ENCODE data around the gene ASMT. TPM values are rescaled to one million over a fixed set of nuclear protein-coding genes. Genes with fewer than 3 reads are reported as not detected.
"Not testable (repeated sequence)": the region's sequence is repeated elsewhere in the genome, so short reads cannot be mapped to it uniquely, and the experiment has no call there.

The ASMT gene
- 1 to 10 TPM; 1.2 to 5.0 TPM for total RNA-seq

- Mint-ChIP-seq H3K4me3 (no peak within 1 kb of the TSS), H3K36me3 (no peaks in the 10 kb centered on the region), H3K27me3 (peaks cover 3% of the 10 kb centered on the region), H3K27ac (no peak within 1 kb of the TSS), H3K9me3 (ENCODE audit: low read depth) (no peaks in the 10 kb centered on the region), H3K4me1 (peaks cover 2% of the 10 kb centered on the region)
- ATAC-seq: no peak
- DNase-seq: no peak
- CTCF ChIA-PET: no interaction called here
Measured at GRCh38 chrX:1614927-1615326, at the start of gene ASMT. Gene ASMT, plus strand, starts transcription at chrX:1615059. Its CDS starts 141 bp downstream, at chrX:1615200.

GRCh38 chrX:1574181-1574580, 40.7 kb upstream of the ASMT start:
- H3K27ac Mint-ChIP-seq; H3K4me3 Mint-ChIP-seq; H3K9me3 Mint-ChIP-seq (ENCODE audit: low read depth); CTCF ChIA-PET; ATAC-seq; H3K27me3 Mint-ChIP-seq; H3K36me3 Mint-ChIP-seq; DNase-seq: not testable (repeated sequence)
- peaks cover 21% of the 10 kb centered on the region for H3K4me1 Mint-ChIP-seq

GRCh38 chrX:1576201-1576992, 38.5 kb upstream of the ASMT start:
- Mint-ChIP-seq H3K27ac (no peak overlapping the region), H3K4me3 (no peak overlapping the region), H3K36me3 (no peaks in the 10 kb centered on the region), H3K9me3 (ENCODE audit: low read depth) (no peaks in the 10 kb centered on the region), H3K4me1 (peaks cover 10% of the 10 kb centered on the region), H3K27me3 (no peaks in the 10 kb centered on the region)
- DNase-seq (no peak), ATAC-seq (peak; percentile 18)
- CTCF ChIA-PET: no interaction called here

DNA sequence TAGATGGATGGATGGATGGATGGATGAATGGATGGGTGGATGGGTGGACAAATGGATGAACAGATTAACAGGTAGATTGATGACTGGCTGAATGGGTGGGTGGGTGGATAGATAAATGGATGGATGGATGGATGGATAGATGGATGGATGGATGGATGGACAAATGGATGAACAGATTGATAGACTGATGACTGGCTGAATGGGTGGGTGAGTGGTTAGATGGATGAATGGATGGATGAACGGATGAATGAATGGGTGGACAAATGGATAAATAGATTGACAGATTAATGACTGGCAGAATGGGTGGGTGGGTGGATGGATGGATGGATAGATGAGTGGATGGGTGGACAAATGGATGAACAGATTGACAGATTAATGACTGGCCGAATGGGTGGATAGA, 37.0 kb upstream of the ASMT start:
- Mint-ChIP-seq H3K36me3 (no peaks in the 10 kb centered on the region), H3K9me3 (ENCODE audit: low read depth) (no peaks in the 10 kb centered on the region), H3K27ac (no peak overlapping the region), H3K4me1 (peaks cover 13% of the 10 kb centered on the region), H3K27me3 (no peaks in the 10 kb centered on the region), H3K4me3 (no peak overlapping the region)
- no peak for ATAC-seq
- CTCF ChIA-PET: no interaction called here
- DNase-seq: no peak

- Mint-ChIP-seq H3K9me3 (ENCODE audit: low read depth) (no peaks in the 10 kb centered on the region), H3K27me3 (no peaks in the 10 kb centered on the region), H3K36me3 (no peaks in the 10 kb centered on the region), H3K27ac (no peak overlapping the region), H3K4me1 (peaks cover 21% of the 10 kb centered on the region), H3K4me3 (no peak overlapping the region)
- CTCF ChIA-PET: no interaction called here
- no peak for ATAC-seq
- DNase-seq: no peak
Measured at GRCh38 chrX:1578511-1579173, 36.2 kb upstream of the ASMT start.

- DNase-seq (peak; percentile 89), ATAC-seq (peak; percentile 67)
- CTCF ChIA-PET: no interaction called here
- H3K27me3 Mint-ChIP-seq: no peaks in the 10 kb centered on the region
- no peak overlapping the region for H3K4me3 Mint-ChIP-seq
- H3K9me3 Mint-ChIP-seq (ENCODE audit: low read depth): no peaks in the 10 kb centered on the region
- H3K4me1 Mint-ChIP-seq: peaks cover 25% of the 10 kb centered on the region
- no peaks in the 10 kb centered on the region for H3K36me3 Mint-ChIP-seq
- no peak overlapping the region for H3K27ac Mint-ChIP-seq
Measured at GRCh38 chrX:1581132-1581531, 33.7 kb upstream of the ASMT start.

DNA sequence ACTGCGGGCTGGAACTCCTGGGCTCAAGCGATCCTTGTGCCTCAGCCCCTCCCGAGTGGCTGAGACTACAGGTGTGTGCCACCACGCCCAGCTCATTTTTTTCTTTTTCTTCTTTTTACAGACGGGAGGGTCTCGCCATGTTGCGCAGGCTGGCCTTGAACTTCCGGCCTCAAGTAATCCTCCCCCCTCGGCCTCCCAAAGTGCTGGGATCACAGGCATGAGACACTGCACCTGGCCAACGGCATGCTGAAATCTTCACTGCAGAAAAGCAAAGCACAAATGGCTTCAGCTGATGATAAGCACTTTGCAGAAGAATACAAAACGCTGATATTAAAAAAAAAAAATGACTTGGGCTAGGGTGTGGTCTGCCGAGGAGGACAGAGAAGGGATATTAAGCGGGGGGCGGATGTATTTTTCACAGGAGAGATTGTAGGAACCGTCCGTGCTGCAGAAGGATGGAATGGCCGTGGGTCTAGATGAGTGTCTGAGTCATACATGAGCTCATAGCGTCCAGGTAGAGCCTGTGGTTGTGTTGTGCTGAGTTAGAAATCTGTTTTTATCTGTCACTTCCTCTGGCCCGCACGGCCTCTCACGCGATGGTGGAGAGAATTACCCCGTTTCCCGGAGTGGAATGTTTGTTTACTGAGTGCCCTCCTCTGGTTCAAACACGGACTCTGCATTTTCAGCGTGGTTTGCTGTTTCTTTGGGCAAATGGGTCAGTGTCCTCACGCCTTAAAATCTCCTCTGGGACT, 32.0 kb upstream of the ASMT start:
- Mint-ChIP-seq H3K4me1 (peaks cover 30% of the 10 kb centered on the region), H3K27ac (peak overlapping the region; percentile 69), H3K4me3 (peak overlapping the region; percentile 47), H3K36me3 (no peaks in the 10 kb centered on the region), H3K9me3 (ENCODE audit: low read depth) (no peaks in the 10 kb centered on the region), H3K27me3 (no peaks in the 10 kb centered on the region)
- ATAC-seq: peak; percentile 93
- DNase-seq: peak; percentile 90
- CTCF ChIA-PET: no interaction called here

- Mint-ChIP-seq H3K9me3 (ENCODE audit: low read depth) (no peaks in the 10 kb centered on the region), H3K36me3 (no peaks in the 10 kb centered on the region), H3K27me3 (no peaks in the 10 kb centered on the region), H3K27ac (no peak overlapping the region), H3K4me3 (no peak overlapping the region), H3K4me1 (peaks cover 25% of the 10 kb centered on the region)
- no peak for ATAC-seq
- peak; percentile 15 for DNase-seq
- CTCF ChIA-PET: no interaction called here
Measured at GRCh38 chrX:1584237-1585011, 30.4 kb upstream of the ASMT start.

DNA sequence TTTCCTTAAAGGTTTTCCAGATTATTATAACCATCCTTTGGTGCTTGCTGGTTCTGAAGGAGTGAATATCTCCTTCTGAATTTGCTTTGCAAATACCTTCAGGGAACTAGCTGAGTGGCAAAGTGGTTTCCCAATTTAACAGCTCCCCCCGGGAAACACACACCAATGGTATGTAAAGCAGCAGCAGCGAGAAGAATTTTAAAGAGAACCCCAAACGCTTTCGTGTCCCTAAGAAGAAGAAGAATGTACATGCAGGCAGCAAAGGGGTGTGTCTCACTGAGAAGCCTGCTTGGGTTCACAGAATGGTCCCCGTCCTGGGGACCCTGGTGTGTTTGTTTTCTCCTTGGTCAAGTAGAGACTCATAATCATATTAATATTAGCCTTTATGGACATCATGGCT, 27.7 kb upstream of the ASMT start:
- no peak overlapping the region for H3K4me3 Mint-ChIP-seq
- H3K36me3 Mint-ChIP-seq: no peaks in the 10 kb centered on the region
- H3K9me3 Mint-ChIP-seq (ENCODE audit: low read depth): no peaks in the 10 kb centered on the region
- ATAC-seq (no peak), DNase-seq (peak; percentile 37)
- H3K4me1 Mint-ChIP-seq: peaks cover 25% of the 10 kb centered on the region
- CTCF ChIA-PET: no interaction called here
- peak overlapping the region; percentile 69 for H3K27ac Mint-ChIP-seq
- no peaks in the 10 kb centered on the region for H3K27me3 Mint-ChIP-seq

DNA sequence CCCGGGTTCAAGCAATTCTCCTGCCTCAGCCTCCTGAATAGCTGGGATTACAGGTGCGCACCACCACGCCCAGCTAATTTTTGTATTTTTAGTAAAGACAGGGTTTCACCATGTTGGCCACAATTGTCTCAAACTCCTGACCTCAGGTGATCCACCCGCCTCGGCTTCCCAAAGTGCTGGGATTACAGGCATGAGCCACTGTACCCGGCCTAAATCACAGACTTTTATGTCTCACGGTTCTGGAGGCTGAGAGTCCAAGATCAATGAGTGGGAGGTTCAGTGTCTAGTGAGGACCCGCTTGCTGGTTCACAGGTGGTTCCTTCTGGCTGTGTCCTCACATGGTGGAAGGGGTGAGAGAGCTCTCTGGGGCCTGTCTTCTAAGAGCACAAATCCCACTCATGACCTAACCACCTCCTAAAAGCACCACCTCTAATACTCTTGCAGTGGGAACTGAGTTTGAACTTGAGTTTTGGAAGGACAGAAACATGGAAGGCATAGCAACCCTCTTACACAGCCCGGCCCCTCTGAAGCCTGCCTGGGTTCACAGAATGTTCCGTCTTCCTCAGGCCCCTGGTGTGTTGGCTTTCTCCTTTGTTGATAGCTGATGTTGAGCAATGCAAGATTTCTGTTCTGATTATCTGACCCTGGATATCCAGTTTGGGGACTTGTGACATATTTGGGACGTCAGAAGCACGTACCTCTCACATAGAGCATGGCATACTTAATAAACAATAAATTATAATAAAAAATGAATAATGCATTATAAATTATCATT, 25.3 kb upstream of the ASMT start:
- no peaks in the 10 kb centered on the region for H3K27me3 Mint-ChIP-seq
- no peaks in the 10 kb centered on the region for H3K9me3 Mint-ChIP-seq (ENCODE audit: low read depth)
- H3K27ac Mint-ChIP-seq: peak overlapping the region; percentile 20
- no peak for ATAC-seq
- no peak overlapping the region for H3K4me3 Mint-ChIP-seq
- H3K4me1 Mint-ChIP-seq: peaks cover 27% of the 10 kb centered on the region
- DNase-seq: peak; percentile 41
- peaks cover 15% of the 10 kb centered on the region for H3K36me3 Mint-ChIP-seq
- CTCF ChIA-PET: no interaction called here

DNA sequence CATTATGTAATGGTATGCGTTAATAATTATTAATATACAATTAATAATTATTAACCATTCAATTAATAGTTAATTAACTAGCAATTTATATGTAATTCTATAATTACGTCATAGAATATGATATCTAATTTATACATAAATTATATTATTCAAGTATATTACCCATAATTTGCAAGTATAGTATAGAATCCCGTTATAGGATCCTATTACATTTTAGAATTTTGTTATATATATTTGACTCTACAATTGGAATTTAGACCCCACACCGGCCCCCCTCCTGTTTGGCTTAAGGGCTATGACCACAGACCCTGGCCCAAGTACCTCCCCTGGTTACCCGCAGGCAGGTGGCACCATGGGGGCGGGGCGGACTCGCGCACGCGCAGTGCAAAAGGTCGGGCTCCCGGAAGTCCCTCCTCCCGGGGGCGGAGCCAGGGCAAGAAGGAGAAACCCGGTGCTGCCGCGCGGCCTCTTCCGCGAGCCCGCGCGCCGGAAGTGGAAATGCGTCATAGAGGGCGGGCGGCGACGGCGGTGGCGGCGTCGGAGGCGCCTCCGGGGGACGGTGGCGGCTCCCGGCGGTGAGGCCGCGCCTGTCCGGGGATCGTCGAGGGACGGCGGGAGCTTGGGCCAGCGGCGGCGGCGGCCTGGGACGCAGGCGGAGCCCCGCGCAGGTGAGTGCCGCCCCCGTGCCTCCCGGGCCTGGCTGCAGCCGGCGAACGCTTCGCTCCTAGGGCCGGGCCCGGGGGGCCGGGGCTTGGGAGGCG, 23.6 kb upstream of the ASMT start, which contains the start of gene AKAP17A:
Gene AKAP17A, plus strand, starts transcription at position 503 of the 761 bp plus-strand sequence. CDS start 1,859 bp downstream, outside the sequence.
- Mint-ChIP-seq H3K36me3 (peaks cover 28% of the 10 kb centered on the region), H3K27me3 (no peaks in the 10 kb centered on the region), H3K27ac (peak within 1 kb of the TSS; percentile 91), H3K4me3 (peak within 1 kb of the TSS; percentile 84), H3K4me1 (peaks cover 33% of the 10 kb centered on the region), H3K9me3 (ENCODE audit: low read depth) (no peaks in the 10 kb centered on the region)
- DNase-seq (peak; percentile 97), ATAC-seq (peak; percentile 89)
- CTCF ChIA-PET: no interaction called here

GRCh38 chrX:1591863-1592469, 22.9 kb upstream of the ASMT start:
- ATAC-seq: peak; percentile 29
- Mint-ChIP-seq H3K4me3 (peak overlapping the region; percentile 84), H3K9me3 (ENCODE audit: low read depth) (no peaks in the 10 kb centered on the region), H3K4me1 (peaks cover 30% of the 10 kb centered on the region), H3K27me3 (no peaks in the 10 kb centered on the region), H3K27ac (peak overlapping the region; percentile 91), H3K36me3 (peaks cover 30% of the 10 kb centered on the region)
- DNase-seq: no peak
- CTCF ChIA-PET: no interaction called here
